IPS-15b (cell line): ENCODE results near the gene SPTB.

ENCODE experiments used
- H3K27me3 ChIP-seq: one replicate; pipeline ENCODE4 v1.6.1; 2013; ENCODE audit warnings: low read length; ENCODE audit not compliant: control insufficient read depth, insufficient read depth
- H3K36me3 ChIP-seq: one replicate; pipeline ENCODE4 v1.6.1; 2013; ENCODE audit warnings: low read length; ENCODE audit not compliant: control insufficient read depth, insufficient read depth
- H3K4me1 ChIP-seq: one replicate; pipeline ENCODE4 v1.6.1; 2013; ENCODE audit warnings: mild to moderate bottlenecking, low read length; ENCODE audit not compliant: control insufficient read depth, insufficient read depth
- H3K4me3 ChIP-seq: one replicate; pipeline ENCODE4 v1.5.1; 2013; ENCODE audit warnings: low read depth, low read length
- H3K9ac ChIP-seq: one replicate; pipeline ENCODE4 v1.6.1; 2013; ENCODE audit warnings: low read depth, mild to moderate bottlenecking, low read length
- H3K9me3 ChIP-seq: one replicate; pipeline ENCODE4 v1.6.1; 2013; ENCODE audit warnings: mild to moderate bottlenecking, low read length; ENCODE audit not compliant: control insufficient read depth, insufficient read depth

Gene SPTB

GRCh38 chr14:64777461-64777860 is 102.2 kb downstream of the SPTB start:
- no peaks in the 10 kb centered on the region for H3K27me3 ChIP-seq
- H3K9ac ChIP-seq, result no peak overlapping the region
- H3K36me3 ChIP-seq, result peaks cover 3% of the 10 kb centered on the region
- peaks cover 13% of the 10 kb centered on the region for H3K9me3 ChIP-seq
- H3K4me3 ChIP-seq, result no peak overlapping the region
- no peaks in the 10 kb centered on the region for H3K4me1 ChIP-seq

DNA sequence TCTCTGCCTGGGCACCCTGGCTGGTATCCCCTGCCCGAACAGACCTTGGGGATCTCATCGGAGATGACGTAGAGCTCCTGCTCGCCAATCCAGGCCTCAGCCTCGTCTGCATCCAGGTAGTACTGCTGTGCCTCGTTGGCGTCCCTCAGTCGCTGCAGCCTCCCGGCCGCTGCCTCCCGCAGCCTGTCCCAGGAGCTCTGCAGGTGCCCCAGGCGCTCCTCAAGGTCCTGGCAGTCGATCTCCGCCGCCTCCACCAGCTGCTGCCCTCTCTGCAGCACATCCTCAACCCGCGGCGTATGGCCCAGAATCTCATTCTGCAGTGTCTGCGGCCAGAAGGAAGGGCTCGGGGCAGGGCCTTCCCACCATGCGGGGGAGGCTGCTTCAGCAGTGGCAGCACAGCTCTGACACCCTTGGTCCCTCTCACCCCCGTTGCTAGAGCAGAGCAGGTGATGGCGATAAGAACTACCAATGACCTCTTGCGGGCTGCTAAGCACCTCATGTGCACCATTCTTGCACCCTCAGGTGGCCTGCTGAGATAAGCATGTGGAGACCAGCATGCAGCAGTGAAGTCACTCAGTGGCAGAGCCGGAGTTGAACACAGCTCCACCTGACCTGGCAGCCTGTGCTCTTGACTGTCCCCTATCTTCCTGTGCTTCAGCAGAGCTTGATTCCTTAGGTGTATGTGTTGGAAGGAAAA is 104.5 kb downstream of the SPTB start:
- Histone ChIP-seq H3K4me1 (no peaks in the 10 kb centered on the region), H3K36me3 (peaks cover 3% of the 10 kb centered on the region), H3K4me3 (no peak overlapping the region), H3K27me3 (no peaks in the 10 kb centered on the region), H3K9ac (no peak overlapping the region), H3K9me3 (peaks cover 13% of the 10 kb centered on the region)

DNA sequence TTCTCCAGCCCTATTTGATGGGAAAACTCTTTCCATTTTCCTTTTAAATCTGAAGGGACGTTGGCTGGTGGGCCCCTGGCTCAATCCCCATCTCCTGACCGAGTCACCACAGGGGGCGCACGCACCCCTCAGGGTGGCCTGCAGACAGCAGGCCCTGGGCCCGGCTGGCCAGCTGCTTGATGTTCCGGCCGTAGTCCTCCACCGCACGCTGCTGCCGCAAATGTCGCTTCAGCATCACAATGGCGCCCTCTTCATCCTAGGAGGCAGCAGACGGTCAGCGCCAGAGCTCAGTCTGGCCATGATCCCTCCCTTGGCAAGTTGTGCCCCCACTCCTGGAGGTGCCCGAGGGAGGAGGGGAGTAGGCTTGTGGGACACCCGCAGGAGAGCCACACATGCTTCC is 105.4 kb downstream of the SPTB start:
- Histone ChIP-seq H3K4me3 (no peak overlapping the region), H3K27me3 (no peaks in the 10 kb centered on the region), H3K36me3 (peaks cover 3% of the 10 kb centered on the region), H3K4me1 (no peaks in the 10 kb centered on the region), H3K9ac (no peak overlapping the region), H3K9me3 (peaks cover 13% of the 10 kb centered on the region)

DNA sequence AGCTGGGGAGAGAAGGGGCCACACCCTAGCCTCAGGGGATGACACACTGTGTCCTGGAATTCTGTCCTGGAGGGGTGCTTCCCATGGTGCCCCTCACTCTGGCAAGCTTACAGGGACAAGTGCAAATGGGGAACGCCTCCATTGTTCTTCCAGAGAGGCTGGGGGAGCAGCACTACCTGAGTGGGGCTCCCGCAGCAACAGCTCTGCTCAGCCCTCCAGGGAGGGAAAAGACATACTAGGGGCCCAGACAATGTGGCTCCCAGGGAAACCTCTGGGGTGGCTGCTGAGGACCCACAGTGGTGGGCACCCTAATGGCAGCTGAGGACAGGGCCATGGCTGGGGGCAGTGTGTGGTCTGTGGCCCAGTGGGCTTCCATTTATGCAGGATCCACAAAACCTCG is 106.1 kb downstream of the SPTB start:
- Histone ChIP-seq H3K9ac (no peak overlapping the region), H3K9me3 (peaks cover 13% of the 10 kb centered on the region), H3K4me1 (no peaks in the 10 kb centered on the region), H3K36me3 (peaks cover 3% of the 10 kb centered on the region), H3K27me3 (no peaks in the 10 kb centered on the region), H3K4me3 (no peak overlapping the region)

GRCh38 chr14:64773046-64773445 is 106.7 kb downstream of the SPTB start:
- H3K4me1 ChIP-seq, result no peaks in the 10 kb centered on the region
- H3K27me3 ChIP-seq, result no peaks in the 10 kb centered on the region

GRCh38 chr14:64772397-64772950 is 107.2 kb downstream of the SPTB start:
- H3K27me3 ChIP-seq, result no peaks in the 10 kb centered on the region
- peaks cover 3% of the 10 kb centered on the region for H3K36me3 ChIP-seq
- H3K4me3 ChIP-seq, result no peak overlapping the region
- H3K9me3 ChIP-seq, result peaks cover 13% of the 10 kb centered on the region
- H3K9ac ChIP-seq, result no peak overlapping the region
- H3K4me1 ChIP-seq, result no peaks in the 10 kb centered on the region

More at GRCh38 chr14:64773046-64773445, 106.7 kb downstream of the SPTB start:
- Histone ChIP-seq H3K36me3 (peaks cover 3% of the 10 kb centered on the region), H3K9me3 (peaks cover 13% of the 10 kb centered on the region), H3K4me3 (no peak overlapping the region), H3K9ac (no peak overlapping the region)

- Histone ChIP-seq H3K4me1 (peaks cover 4% of the 10 kb centered on the region), H3K27me3 (no peaks in the 10 kb centered on the region), H3K36me3 (peaks cover 3% of the 10 kb centered on the region), H3K9me3 (peaks cover 13% of the 10 kb centered on the region), H3K9ac (no peak overlapping the region), H3K4me3 (no peak overlapping the region)
Measured at GRCh38 chr14:64771161-64771560, 108.5 kb downstream of the SPTB start.

DNA sequence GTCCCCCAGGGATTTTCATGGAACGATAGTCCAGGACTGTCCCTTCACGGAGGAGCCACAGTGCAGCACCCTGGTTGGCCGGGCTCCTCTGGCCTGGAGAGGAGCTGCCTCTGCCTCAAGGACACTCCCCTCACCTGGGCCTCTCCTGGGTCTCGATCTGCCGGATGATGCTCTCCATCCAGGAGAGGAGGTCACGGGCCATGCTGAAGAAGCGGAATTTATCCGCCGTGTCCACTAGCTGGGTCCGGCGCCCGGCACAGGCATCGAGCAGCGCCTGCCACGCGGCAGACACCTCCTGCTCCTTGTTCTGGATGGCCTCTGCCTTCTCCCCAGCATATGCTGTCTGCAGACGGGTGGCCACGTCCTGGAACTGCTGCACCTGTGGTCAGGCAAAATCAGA is 109.0 kb downstream of the SPTB start:
- H3K4me1 ChIP-seq, result peaks cover 4% of the 10 kb centered on the region
- H3K9me3 ChIP-seq, result peaks cover 13% of the 10 kb centered on the region
- H3K4me3 ChIP-seq, result no peak overlapping the region
- H3K36me3 ChIP-seq, result peaks cover 3% of the 10 kb centered on the region
- H3K27me3 ChIP-seq, result no peaks in the 10 kb centered on the region
- H3K9ac ChIP-seq, result no peak overlapping the region

- peaks cover 3% of the 10 kb centered on the region for H3K36me3 ChIP-seq
- H3K27me3 ChIP-seq, result peaks cover 2% of the 10 kb centered on the region
- peaks cover 13% of the 10 kb centered on the region for H3K9me3 ChIP-seq
- H3K4me1 ChIP-seq, result peaks cover 6% of the 10 kb centered on the region
- no peak overlapping the region for H3K9ac ChIP-seq
- H3K4me3 ChIP-seq, result no peak overlapping the region
Measured at GRCh38 chr14:64769096-64770020, 110.3 kb downstream of the SPTB start.

DNA sequence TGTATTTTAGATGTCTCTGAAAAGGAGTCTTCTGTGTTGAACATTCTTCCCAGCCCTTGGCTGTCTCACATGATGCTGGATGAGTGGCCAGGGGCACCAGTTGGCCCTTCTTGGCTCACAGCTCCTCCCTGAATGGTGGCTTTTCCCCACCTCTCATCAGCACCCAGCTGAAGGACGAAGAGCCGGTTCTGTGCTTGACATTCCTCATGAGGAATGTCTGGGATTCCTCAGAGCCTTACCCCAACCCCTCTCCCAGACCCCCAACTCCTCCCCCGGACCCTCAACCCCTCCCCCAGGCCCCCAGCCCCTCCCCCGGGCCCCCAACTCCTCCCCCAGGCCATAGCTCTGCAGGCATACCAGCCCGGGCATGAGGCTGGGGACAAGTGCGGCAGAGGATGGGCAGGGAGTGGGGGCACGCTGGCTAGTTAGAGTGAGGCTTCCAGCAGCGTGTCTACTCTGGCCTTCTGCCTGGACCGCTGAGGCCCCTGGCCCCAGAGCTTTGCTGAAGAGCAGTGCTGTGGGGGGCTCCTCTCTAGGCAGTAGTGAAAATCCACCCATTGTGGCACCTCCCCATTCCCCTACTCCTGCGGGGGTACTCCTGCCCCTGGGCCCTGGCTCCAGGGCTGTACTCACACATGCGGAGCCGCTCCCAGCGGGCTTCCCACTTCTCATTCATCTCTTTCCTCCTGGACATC is 111.2 kb downstream of the SPTB start:
- H3K36me3 ChIP-seq, result peaks cover 1% of the 10 kb centered on the region
- no peak overlapping the region for H3K9ac ChIP-seq
- H3K4me3 ChIP-seq, result no peak overlapping the region
- peaks cover 14% of the 10 kb centered on the region for H3K4me1 ChIP-seq
- H3K9me3 ChIP-seq, result peaks cover 8% of the 10 kb centered on the region
- H3K27me3 ChIP-seq, result peaks cover 8% of the 10 kb centered on the region

- no peaks in the 10 kb centered on the region for H3K36me3 ChIP-seq
- peaks cover 14% of the 10 kb centered on the region for H3K4me1 ChIP-seq
- H3K9ac ChIP-seq, result no peak overlapping the region
- peaks cover 13% of the 10 kb centered on the region for H3K27me3 ChIP-seq
- H3K4me3 ChIP-seq, result no peak overlapping the region
- no peaks in the 10 kb centered on the region for H3K9me3 ChIP-seq
Measured at GRCh38 chr14:64767215-64767964, 112.3 kb downstream of the SPTB start.
